HG02678 (cell line): Measurements from ENCODE around the gene ADGRV1.
"Not testable (repeated sequence)": the region's sequence is repeated elsewhere in the genome, so short reads cannot be mapped to it uniquely, and the experiment has no call there.

Source experiments
- ATAC-seq: cut with Tn5 transposase; IDR thresholded peaks from one replicate; pipeline ENCODE4 v1.9.1; 2021; ENCODE audit warnings: mild to moderate bottlenecking, moderate library complexity; ENCODE audit not compliant: unreplicated experiment

ADGRV1 gene

DNA sequence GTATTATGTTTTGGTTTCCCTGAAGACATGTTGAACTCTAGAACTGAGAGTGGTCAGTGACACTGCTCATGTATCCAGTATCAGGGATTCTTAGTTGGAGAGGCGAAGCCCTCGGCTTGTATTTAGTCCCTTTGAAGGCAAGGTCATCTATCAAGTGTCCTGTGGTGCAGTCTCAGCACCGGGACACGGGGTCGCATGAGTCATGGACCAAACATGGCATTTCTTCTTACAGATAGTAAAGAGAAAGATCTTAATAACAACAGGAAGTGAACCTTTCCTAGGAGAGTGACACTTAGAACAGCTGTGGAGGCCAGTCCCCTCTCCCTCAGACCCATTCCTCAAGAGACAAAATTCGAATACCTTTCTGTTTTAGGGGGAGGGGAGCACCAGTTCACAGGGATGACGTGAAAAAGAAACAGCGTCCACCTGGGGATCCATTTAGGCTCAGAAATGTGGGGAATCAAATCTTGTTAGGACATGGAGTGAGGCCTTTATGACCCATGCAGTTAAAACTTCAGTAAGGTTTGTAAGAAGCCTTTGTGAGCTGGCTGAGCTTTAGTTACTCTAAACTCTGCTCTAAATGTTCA, 86.5 kb downstream of the ADGRV1 start:
- no peak for ATAC-seq

DNA sequence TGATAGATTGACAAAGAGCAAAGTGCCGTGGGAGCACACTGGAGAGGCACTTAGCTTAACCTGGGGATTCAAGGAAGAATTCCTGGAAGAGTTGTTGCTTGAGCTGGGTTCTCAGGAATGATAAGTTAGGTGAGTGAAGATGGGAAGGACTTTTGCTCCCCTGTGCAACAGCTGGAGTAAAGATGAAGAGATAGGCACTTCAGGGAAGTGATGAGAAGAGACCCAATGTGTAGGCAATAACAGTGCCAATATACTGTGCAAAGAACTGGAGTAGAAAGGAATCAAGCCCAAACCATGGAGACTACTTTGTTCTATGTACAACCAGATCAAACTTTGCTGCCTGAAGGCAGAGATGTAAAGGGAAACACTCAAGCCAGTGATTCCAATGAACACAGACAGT, 92.2 kb downstream of the ADGRV1 start:
- ATAC-seq: no peak

GRCh38 chr5:90654215-90654614, 95.6 kb downstream of the ADGRV1 start:
- no peak for ATAC-seq

DNA sequence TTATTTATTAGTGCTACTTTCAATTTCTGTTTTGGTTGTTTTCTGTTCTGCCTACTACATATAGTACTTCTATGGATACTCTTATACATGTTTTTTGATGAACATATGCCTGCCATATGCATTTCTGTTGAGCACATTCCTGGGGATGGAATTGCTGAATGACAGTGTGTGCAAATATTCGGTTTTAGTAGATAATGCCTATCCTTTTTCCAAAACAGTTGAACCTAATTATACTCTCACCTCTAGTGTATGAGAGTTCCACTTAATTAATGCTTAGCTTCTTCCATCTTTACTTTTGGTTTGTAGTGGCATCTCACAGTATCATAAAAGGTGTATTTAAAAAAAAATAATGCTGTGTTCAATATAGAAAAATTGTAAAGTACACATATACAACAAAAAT, 96.8 kb downstream of the ADGRV1 start:
- ATAC-seq: no peak

DNA sequence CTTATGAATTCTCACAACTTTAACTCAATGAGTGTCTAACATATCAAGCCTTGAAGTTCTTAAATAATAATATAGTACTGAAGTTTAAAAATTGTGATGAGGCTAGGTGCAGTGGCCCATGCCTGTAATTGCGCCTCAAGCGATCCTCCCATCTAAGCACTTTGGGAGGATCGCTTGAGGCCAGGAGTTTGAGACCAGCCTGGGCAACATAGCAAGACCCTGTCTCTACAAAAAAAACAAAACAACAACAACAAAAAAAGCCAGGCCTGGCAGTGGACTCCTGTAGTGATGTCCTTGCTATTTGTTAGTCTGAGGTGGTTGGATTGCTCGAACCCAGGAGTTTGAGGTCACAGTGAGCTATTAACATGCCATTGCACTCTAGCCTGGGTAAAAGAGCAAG, 98.4 kb downstream of the ADGRV1 start:
- ATAC-seq: no peak

DNA sequence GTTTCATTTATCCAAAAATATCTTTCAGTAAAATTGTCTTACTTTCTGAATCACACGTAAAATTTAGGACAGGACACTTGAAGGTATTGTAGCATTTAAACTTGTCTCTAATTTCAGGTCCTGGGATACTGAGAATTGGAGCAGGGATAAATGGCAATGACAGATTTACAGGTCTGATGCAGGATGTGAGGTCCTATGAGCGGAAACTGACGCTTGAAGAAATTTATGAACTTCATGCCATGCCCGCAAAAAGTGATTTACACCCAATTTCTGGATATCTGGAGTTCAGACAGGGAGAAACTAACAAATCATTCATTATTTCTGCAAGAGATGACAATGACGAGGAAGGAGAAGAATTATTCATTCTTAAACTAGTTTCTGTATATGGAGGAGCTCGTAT, 99.2 kb downstream of the ADGRV1 start:
- no peak for ATAC-seq

GRCh38 chr5:90658620-90659019, 100.0 kb downstream of the ADGRV1 start:
- no peak for ATAC-seq

DNA sequence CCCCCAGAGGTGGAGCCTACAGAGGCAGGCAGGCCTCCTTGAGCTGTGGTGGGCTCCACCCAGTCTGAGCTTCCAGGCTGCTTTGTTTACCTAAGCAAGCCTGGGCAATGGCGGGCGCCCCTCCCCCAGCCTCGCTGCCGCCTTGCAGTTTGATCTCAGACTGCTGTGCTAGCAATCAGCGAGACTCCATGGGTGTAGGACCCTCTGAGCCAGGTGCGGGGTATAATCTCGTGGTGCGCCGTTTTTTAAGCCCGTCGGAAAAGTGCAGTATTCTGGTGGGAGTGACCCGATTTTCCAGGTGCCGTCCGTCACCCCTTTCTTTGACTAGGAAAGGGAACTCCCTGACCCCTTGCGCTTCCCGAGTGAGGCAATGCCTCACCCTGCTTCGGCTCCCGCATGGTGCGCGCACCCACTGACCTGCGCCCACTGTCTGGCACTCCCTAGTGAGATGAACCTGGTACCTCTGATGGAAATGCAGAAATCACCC, 109.5 kb downstream of the ADGRV1 start:
- ATAC-seq: not testable (repeated sequence)

DNA sequence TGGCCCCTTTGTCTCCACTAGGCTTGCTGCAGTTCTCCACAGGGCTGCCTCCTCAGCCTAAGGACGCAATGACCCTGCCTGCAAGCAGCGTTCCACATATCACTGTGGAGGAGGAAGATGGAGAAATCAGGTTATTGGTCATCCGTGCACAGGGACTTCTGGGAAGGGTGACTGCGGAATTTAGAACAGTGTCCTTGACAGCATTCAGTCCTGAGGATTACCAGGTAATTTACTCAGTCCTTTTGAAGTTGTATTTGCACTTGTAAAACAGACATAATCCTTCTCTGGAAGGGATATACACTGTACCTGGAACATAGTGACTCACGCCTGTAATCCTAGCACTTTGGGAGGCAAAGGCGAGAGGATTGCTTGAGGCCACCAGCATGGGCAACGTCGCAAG, 116.6 kb downstream of the ADGRV1 start:
- no peak for ATAC-seq

- no peak for ATAC-seq
These were observed 122.4 kb downstream of the ADGRV1 start for GRCh38 chr5:90680921-90681563.

DNA sequence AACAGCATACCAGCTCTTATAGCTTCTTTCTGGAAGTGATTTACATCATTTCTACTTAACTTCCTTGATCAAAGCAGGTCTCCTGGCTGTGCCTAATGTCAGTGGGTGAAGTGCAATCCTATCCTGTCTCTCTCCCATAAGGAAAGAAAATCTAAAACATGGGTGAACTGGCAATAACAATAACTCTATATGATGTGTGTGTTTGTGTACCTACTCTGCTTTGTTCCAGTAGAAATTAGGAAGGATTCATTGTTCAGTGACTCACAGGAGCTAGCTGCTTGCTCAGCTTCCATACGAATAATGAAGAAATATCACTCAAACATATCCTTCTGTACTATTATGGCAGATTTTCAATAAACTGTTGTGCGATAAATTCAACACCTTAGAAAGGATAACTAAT, 123.7 kb downstream of the ADGRV1 start:
- ATAC-seq: no peak

DNA sequence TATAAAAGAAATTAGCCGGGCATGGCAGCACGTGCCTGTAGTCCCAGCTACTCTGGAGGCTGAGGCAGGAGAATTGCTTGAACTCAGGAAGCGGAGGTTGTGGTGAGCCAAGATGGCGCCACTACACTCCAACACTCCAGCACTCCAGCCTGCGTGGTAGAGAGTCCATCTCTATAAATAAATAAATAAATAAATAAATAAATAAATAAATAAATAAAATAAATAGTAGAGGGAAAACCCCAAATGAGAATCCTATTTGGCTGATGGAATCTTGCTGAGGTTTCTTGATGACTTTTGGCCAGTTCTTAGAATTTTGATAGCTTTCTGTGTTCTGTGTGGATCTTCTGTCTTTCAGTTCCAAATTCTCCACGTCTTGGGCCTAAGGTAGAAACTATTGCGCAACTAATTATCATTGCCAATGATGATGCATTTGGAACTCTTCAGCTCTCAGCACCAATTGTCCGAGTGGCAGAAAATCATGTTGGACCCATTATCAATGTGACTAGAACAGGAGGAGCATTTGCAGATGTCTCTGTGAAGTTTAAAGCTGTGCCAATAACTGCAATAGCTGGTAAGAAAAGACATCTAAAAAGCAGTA, 126.9 kb downstream of the ADGRV1 start:
- no peak for ATAC-seq

DNA sequence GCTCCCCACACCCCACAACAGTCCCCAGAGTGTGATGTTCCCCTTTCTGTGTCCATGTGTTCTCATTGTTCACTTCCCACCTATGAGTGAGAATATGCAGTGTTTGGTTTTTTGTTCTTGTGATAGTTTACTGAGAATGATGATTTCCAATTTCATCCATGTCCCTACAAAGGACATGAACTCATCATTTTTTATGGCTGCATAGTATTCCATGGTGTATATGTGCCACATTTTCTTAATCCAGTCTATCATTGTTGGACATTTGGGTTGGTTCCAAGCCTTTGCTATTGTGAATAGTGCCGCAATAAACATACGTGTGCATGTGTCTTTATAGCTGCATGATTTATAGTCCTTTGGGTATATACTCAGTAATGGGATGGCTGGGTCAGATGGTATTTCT, 127.8 kb downstream of the ADGRV1 start:
- ATAC-seq: not testable (repeated sequence)

DNA sequence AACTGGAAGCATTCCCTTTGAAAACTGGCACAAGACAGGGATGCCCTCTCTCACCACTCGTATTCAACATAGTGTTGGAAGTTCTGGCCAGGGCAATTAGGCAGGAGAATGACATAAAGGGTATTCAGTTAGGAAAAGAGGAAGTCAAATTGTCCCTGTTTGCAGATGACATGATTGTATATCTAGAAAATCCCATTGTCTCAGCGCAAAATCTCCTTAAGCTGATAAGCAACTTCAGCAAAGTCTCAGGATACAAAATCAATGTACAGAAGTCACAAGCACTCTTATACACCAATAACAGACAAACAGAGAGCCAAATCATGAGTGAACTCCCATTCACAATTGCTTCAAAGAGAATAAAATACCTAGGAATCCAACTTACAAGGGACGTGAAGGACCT, 128.9 kb downstream of the ADGRV1 start:
- not testable (repeated sequence) for ATAC-seq

DNA sequence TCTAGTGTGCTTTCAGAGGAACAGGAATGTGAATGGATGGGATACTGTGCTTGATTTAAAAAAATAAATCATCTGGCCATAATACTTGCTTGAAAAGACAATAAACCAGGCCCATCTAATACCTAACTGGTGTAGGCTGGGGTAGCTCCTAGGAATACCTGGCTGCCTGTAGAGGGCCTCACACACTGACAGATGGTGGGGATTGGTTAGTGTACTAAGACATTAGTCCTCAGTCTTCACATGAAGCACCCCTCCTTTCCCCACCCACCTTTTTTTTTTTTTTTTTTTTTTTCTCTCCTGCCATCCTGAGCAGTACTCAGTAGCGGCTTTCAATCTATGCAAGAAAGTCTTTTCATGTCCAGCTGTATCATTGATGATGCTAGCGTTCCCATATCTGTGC, 130.5 kb downstream of the ADGRV1 start:
- no peak for ATAC-seq

DNA sequence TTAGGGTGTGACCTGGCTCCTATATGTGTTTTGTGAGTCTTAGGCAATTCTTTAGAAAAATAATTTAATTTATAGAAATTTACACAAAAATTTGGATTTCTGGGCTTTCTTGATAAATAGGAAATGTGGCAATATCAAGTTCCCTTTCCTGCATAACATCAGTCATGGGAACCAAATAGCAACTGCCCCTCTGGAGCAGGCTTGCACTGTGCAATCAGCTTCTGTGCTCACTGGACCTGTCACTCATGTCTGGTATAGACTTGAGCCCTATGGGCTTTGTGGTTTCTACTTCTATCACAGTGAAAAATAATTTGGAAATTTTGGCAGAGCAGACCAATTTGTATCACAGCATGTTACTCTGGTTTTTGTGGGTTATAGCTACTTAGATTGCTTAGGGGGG, 131.7 kb downstream of the ADGRV1 start:
- no peak for ATAC-seq

GRCh38 chr5:90691533-90691932, 132.9 kb downstream of the ADGRV1 start:
- ATAC-seq: no peak

- no peak for ATAC-seq
These were observed 137.6 kb downstream of the ADGRV1 start for GRCh38 chr5:90696153-90696552.

GRCh38 chr5:90700299-90700698, 141.7 kb downstream of the ADGRV1 start:
- ATAC-seq: no peak

GRCh38 chr5:90703932-90704331, 145.3 kb downstream of the ADGRV1 start:
- no peak for ATAC-seq

- no peak for ATAC-seq
These were observed 149.1 kb downstream of the ADGRV1 start for GRCh38 chr5:90707698-90708097.

GRCh38 chr5:90709323-90710155, 150.9 kb downstream of the ADGRV1 start:
- peak; percentile 75 for ATAC-seq
